ENCODE results near the gene ANKRD31.

DNA sequence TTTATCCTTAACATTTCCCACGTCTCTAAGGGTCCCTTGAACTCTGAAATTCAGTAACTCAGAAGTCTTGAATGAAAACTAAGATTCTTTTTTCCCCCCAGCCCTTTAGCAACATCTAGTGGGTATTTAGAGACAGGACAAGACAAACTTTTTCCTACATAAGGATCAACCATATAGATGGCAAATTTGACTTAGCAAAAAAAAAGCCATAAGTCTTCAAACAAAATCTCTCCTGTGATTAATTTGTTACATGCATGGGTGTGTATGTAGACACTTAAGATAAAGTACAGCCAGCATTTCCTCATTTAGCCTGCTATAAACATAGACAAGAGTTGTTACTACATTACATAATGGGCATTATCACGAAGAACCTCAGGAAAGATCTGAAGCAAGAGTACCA, 29.1 kb upstream of the ANKRD31 start:
- TF ChIP-seq, protein P1, sequence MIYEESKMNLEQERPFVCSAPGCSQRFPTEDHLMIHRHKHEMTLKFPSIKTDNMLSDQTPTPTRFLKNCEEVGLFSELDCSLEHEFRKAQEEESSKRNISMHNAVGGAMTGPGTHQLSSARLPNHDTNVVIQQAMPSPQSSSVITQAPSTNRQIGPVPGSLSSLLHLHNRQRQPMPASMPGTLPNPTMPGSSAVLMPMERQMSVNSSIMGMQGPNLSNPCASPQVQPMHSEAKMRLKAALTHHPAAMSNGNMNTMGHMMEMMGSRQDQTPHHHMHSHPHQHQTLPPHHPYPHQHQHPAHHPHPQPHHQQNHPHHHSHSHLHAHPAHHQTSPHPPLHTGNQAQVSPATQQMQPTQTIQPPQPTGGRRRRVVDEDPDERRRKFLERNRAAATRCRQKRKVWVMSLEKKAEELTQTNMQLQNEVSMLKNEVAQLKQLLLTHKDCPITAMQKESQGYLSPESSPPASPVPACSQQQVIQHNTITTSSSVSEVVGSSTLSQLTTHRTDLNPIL (CRISPR knock-in tag; IDR thresholded peaks at IDR 0.05; ENCODE audit: low read depth), result no peak
- TF ChIP-seq SNAI2 (CRISPR knock-in tag; IDR thresholded peaks at IDR 0.05) (no peak), ZC3H10 (CRISPR knock-in tag; IDR thresholded peaks at IDR 0.05) (no peak), ZFP30 (CRISPR knock-in tag; IDR thresholded peaks at IDR 0.05) (no peak), RARB (CRISPR knock-in tag; IDR thresholded peaks at IDR 0.05) (no peak)
- TF ChIP-seq, protein P2, sequence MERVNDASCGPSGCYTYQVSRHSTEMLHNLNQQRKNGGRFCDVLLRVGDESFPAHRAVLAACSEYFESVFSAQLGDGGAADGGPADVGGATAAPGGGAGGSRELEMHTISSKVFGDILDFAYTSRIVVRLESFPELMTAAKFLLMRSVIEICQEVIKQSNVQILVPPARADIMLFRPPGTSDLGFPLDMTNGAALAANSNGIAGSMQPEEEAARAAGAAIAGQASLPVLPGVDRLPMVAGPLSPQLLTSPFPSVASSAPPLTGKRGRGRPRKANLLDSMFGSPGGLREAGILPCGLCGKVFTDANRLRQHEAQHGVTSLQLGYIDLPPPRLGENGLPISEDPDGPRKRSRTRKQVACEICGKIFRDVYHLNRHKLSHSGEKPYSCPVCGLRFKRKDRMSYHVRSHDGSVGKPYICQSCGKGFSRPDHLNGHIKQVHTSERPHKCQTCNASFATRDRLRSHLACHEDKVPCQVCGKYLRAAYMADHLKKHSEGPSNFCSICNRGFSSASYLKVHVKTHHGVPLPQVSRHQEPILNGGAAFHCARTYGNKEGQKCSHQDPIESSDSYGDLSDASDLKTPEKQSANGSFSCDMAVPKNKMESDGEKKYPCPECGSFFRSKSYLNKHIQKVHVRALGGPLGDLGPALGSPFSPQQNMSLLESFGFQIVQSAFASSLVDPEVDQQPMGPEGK (CRISPR knock-in tag; IDR thresholded peaks at IDR 0.05; ENCODE audit: borderline replicate concordance), result no peak
- TF ChIP-seq, protein P3, sequence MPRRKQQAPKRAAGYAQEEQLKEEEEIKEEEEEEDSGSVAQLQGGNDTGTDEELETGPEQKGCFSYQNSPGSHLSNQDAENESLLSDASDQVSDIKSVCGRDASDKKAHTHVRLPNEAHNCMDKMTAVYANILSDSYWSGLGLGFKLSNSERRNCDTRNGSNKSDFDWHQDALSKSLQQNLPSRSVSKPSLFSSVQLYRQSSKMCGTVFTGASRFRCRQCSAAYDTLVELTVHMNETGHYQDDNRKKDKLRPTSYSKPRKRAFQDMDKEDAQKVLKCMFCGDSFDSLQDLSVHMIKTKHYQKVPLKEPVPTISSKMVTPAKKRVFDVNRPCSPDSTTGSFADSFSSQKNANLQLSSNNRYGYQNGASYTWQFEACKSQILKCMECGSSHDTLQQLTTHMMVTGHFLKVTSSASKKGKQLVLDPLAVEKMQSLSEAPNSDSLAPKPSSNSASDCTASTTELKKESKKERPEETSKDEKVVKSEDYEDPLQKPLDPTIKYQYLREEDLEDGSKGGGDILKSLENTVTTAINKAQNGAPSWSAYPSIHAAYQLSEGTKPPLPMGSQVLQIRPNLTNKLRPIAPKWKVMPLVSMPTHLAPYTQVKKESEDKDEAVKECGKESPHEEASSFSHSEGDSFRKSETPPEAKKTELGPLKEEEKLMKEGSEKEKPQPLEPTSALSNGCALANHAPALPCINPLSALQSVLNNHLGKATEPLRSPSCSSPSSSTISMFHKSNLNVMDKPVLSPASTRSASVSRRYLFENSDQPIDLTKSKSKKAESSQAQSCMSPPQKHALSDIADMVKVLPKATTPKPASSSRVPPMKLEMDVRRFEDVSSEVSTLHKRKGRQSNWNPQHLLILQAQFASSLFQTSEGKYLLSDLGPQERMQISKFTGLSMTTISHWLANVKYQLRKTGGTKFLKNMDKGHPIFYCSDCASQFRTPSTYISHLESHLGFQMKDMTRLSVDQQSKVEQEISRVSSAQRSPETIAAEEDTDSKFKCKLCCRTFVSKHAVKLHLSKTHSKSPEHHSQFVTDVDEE (CRISPR knock-in tag; IDR thresholded peaks at IDR 0.05), result no peak
- TF ChIP-seq, protein P4, sequence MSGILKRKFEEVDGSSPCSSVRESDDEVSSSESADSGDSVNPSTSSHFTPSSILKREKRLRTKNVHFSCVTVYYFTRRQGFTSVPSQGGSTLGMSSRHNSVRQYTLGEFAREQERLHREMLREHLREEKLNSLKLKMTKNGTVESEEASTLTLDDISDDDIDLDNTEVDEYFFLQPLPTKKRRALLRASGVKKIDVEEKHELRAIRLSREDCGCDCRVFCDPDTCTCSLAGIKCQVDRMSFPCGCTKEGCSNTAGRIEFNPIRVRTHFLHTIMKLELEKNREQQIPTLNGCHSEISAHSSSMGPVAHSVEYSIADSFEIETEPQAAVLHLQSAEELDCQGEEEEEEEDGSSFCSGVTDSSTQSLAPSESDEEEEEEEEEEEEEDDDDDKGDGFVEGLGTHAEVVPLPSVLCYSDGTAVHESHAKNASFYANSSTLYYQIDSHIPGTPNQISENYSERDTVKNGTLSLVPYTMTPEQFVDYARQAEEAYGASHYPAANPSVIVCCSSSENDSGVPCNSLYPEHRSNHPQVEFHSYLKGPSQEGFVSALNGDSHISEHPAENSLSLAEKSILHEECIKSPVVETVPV (CRISPR knock-in tag; IDR thresholded peaks at IDR 0.05), result no peak
